ENCODE data around the gene DEFB125. TPM values are rescaled to one million over a fixed set of nuclear protein-coding genes. Genes with fewer than 3 reads are reported as not detected.
"Not testable (repeated sequence)": the region's sequence is repeated elsewhere in the genome, so short reads cannot be mapped to it uniquely, and the experiment has no call there.

The DEFB125 gene
- total and polyA plus RNA-seq, 2 experiments from 2014 or later, result not detected

DNA sequence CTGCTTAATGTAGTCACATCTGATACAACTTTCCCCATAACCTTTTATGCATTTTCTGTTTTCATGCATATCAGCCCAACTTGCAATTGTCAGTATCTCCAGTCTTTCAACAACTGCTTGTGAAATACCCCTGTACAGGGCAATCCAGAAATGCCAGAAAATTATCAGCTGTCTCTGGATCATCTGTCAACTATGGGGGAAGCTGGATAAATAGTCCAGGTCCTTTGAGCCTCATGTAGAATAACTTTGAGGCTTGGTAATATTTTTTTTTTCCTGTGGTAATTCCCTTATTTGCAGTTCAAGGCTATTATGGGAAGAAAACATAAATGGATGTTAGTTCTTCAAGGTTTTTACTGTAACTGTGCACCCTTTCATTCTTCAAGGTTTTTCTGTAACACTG lies 6.2 kb downstream of the DEFB125 start:
- Mint-ChIP-seq H3K4me3 (no peak overlapping the region), H3K4me1 (no peaks in the 10 kb centered on the region), H3K27ac (no peak overlapping the region), H3K27me3 (ENCODE audit: insufficient read depth, low read depth, poor library complexity) (peaks cover 3% of the 10 kb centered on the region), H3K9me3 (peaks cover 18% of the 10 kb centered on the region; the same call in 2 of the 3 replicates), H3K36me3 (ENCODE audit: low read depth) (no peaks in the 10 kb centered on the region)
- no peak overlapping the region for H3K27ac ChIP-seq (ENCODE audit: low read depth)
- TF ChIP-seq JUNB (IDR thresholded peaks at IDR 0.05; ENCODE audit: unreplicated experiment) (no peak), ZNF114 (CRISPR knock-in tag; IDR thresholded peaks at IDR 0.05) (no peak), REST (IDR thresholded peaks at IDR 0.05; ENCODE audit: unreplicated experiment) (no peak)
- no peaks in the 10 kb centered on the region for H3K27me3 ChIP-seq (ENCODE audit: insufficient read depth)
- H3F3A ChIP-seq (replicated peaks; ENCODE audit: low read depth), result no peaks in the 10 kb centered on the region
- ATAC-seq (no peak), DNase-seq (ENCODE audit: low spot score) (no peak)
- no peaks in the 10 kb centered on the region for H3K36me3 ChIP-seq (ENCODE audit: insufficient read depth)
- H3K79me2 ChIP-seq (replicated peaks; ENCODE audit: insufficient read depth), result no peaks in the 10 kb centered on the region
- no peaks in the 10 kb centered on the region for H3K4me1 ChIP-seq (ENCODE audit: insufficient read depth)
- H3K9me2 ChIP-seq (ENCODE audit: insufficient read depth), result no peaks in the 10 kb centered on the region
- H4K20me1 ChIP-seq (replicated peaks; ENCODE audit: insufficient read depth), result no peaks in the 10 kb centered on the region
- H2AFZ ChIP-seq, result no peak overlapping the region
- no peak overlapping the region for H3K4me2 ChIP-seq
- no peak overlapping the region for H3K4me3 ChIP-seq

GRCh38 chr20:95215-95614 lies 7.7 kb downstream of the DEFB125 start:
- H3K4me3 Mint-ChIP-seq, result no peak overlapping the region
- H3K36me3 Mint-ChIP-seq (ENCODE audit: low read depth), result no peaks in the 10 kb centered on the region
- Histone ChIP-seq H4K20me1 (replicated peaks; ENCODE audit: insufficient read depth) (no peaks in the 10 kb centered on the region), H3K4me3 (no peak overlapping the region), H3K27me3 (ENCODE audit: insufficient read depth) (peaks cover 8% of the 10 kb centered on the region; the same call in 1 of the 2 replicates), H3K4me1 (ENCODE audit: insufficient read depth) (no peaks in the 10 kb centered on the region), H3F3A (replicated peaks; ENCODE audit: low read depth) (no peaks in the 10 kb centered on the region), H3K36me3 (ENCODE audit: insufficient read depth) (no peaks in the 10 kb centered on the region), H3K79me2 (replicated peaks; ENCODE audit: insufficient read depth) (no peaks in the 10 kb centered on the region), H2AFZ (no peak overlapping the region), H3K4me2 (no peak overlapping the region), H3K27ac (ENCODE audit: low read depth) (no peak overlapping the region), H3K9me2 (ENCODE audit: insufficient read depth) (no peaks in the 10 kb centered on the region)
- DNase-seq (ENCODE audit: low spot score) (no peak), ATAC-seq (no peak)
- TF ChIP-seq ETS1 (IDR thresholded peaks at IDR 0.05) (no peak), EZH2phosphoT487 (IDR thresholded peaks at IDR 0.05; ENCODE audit: unreplicated experiment) (no peak)
- no peak overlapping the region for H3K27ac Mint-ChIP-seq
- no peaks in the 10 kb centered on the region for H3K4me1 Mint-ChIP-seq
- peaks cover 18% of the 10 kb centered on the region; the same call in 2 of the 3 replicates for H3K9me3 Mint-ChIP-seq
- peaks cover 3% of the 10 kb centered on the region for H3K27me3 Mint-ChIP-seq (ENCODE audit: insufficient read depth, low read depth, poor library complexity)

DNA sequence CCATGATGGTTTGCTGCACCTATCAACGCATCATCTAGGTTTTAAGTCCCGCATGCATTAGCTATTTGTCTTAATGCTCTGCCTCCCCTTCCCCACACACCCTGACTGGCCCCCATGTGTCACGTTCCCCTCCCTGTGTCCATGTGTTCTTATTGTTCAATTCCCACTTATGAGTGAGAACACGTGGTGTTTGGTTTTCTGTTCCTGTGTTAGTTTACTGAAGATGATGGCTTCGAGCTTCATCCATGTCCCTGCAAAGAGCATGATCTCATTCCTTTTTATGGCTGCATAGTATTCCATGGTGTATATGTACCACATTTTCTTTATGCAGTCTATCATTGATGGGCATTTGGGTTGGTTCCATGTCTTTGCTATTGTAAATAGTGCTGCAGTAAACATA lies 10.2 kb downstream of the DEFB125 start:
- H3K36me3 Mint-ChIP-seq (ENCODE audit: low read depth); H3K4me3 Mint-ChIP-seq; H3K4me3 ChIP-seq; H3K9me2 ChIP-seq (ENCODE audit: insufficient read depth); H3K27ac Mint-ChIP-seq; H3K79me2 ChIP-seq (replicated peaks; ENCODE audit: insufficient read depth); H3K36me3 ChIP-seq (ENCODE audit: insufficient read depth); H3F3A ChIP-seq (replicated peaks; ENCODE audit: low read depth); H3K27me3 ChIP-seq (ENCODE audit: insufficient read depth); H3K27me3 Mint-ChIP-seq (ENCODE audit: insufficient read depth, low read depth, poor library complexity); H2AFZ ChIP-seq; H4K20me1 ChIP-seq (replicated peaks; ENCODE audit: insufficient read depth); ATAC-seq; H3K4me1 ChIP-seq (ENCODE audit: insufficient read depth); H3K27ac ChIP-seq (ENCODE audit: low read depth); H3K4me1 Mint-ChIP-seq; DNase-seq (ENCODE audit: low spot score); H3K4me2 ChIP-seq: not testable (repeated sequence)
- peaks cover 18% of the 10 kb centered on the region; the same call in 2 of the 3 replicates for H3K9me3 Mint-ChIP-seq
